Measurements from ENCODE around the gene CPSF7.

GRCh38 chr11:61453695-61454094, 23.9 kb upstream of the CPSF7 start:
- no peak for TF ChIP-seq RAD21 (IDR thresholded peaks at IDR 0.05; ENCODE audit: low read depth)
- TF ChIP-seq, protein P1, sequence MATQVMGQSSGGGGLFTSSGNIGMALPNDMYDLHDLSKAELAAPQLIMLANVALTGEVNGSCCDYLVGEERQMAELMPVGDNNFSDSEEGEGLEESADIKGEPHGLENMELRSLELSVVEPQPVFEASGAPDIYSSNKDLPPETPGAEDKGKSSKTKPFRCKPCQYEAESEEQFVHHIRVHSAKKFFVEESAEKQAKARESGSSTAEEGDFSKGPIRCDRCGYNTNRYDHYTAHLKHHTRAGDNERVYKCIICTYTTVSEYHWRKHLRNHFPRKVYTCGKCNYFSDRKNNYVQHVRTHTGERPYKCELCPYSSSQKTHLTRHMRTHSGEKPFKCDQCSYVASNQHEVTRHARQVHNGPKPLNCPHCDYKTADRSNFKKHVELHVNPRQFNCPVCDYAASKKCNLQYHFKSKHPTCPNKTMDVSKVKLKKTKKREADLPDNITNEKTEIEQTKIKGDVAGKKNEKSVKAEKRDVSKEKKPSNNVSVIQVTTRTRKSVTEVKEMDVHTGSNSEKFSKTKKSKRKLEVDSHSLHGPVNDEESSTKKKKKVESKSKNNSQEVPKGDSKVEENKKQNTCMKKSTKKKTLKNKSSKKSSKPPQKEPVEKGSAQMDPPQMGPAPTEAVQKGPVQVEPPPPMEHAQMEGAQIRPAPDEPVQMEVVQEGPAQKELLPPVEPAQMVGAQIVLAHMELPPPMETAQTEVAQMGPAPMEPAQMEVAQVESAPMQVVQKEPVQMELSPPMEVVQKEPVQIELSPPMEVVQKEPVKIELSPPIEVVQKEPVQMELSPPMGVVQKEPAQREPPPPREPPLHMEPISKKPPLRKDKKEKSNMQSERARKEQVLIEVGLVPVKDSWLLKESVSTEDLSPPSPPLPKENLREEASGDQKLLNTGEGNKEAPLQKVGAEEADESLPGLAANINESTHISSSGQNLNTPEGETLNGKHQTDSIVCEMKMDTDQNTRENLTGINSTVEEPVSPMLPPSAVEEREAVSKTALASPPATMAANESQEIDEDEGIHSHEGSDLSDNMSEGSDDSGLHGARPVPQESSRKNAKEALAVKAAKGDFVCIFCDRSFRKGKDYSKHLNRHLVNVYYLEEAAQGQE (IDR thresholded peaks at IDR 0.05; ENCODE audit: low read depth) = no peak
- no peak for TF ChIP-seq USF1 (IDR thresholded peaks at IDR 0.05)
- TF ChIP-seq TAF1 (IDR thresholded peaks at IDR 0.05; ENCODE audit: low read depth) = no peak
- TF ChIP-seq CREB1 (IDR thresholded peaks at IDR 0.05; ENCODE audit: low read depth) = no peak
- TF ChIP-seq CEBPB (IDR thresholded peaks at IDR 0.05) = no peak
